Stimulated activated CD8-positive, alpha-beta memory T cell treated with anti-CD3 and anti-CD28 coated beads, Interleukin-4, amount 100 ng/mL, for 1 hour (primary cell): ENCODE data around the gene ADM2.
"Not testable (repeated sequence)": the region's sequence is repeated elsewhere in the genome, so short reads cannot be mapped to it uniquely, and the experiment has no call there.

ENCODE experiments used
- DNase-seq, 2 donors: peaks; one replicate each; pipeline ENCODE4 v3.0.0-alpha.2; 2020; ENCODE audit warnings: low read depth in 2 of 2, low spot score in 1 of 2

ADM2 gene

GRCh38 chr22:50505276-50505775 is 24.0 kb downstream of the ADM2 start:
- no peak for DNase-seq

- no peak for DNase-seq
Observed at GRCh38 chr22:50505776-50506610, 24.6 kb downstream of the ADM2 start.

GRCh38 chr22:50506611-50507420 is 25.5 kb downstream of the ADM2 start:
- no peak for DNase-seq

- peak; percentile 85 to 89 for DNase-seq
Observed at GRCh38 chr22:50507421-50507990, 26.2 kb downstream of the ADM2 start, which contains the start of gene LMF2. TSS of gene LMF2 (minus strand) at chr22:50507702. CDS start at chr22:50507675, 27 bp downstream.

- peak; percentile 97 to 98 for DNase-seq
Observed at GRCh38 chr22:50507991-50508884, 26.9 kb downstream of the ADM2 start, which contains the start of gene NCAPH2. TSS of gene NCAPH2 (plus strand) at chr22:50508224. CDS start at chr22:50508338, 114 bp downstream.

- DNase-seq = no peak
Observed at GRCh38 chr22:50508897-50509296, 27.6 kb downstream of the ADM2 start.

GRCh38 chr22:50513175-50513574 is 31.8 kb downstream of the ADM2 start:
- DNase-seq = no peak

GRCh38 chr22:50516068-50516467 is 34.7 kb downstream of the ADM2 start:
- no peak for DNase-seq

- DNase-seq = no peak
Observed at GRCh38 chr22:50516891-50517290, 35.5 kb downstream of the ADM2 start.

GRCh38 chr22:50517495-50518260 is 36.3 kb downstream of the ADM2 start:
- no peak for DNase-seq

GRCh38 chr22:50518606-50519005 is 37.3 kb downstream of the ADM2 start:
- DNase-seq = no peak

GRCh38 chr22:50519151-50519550 is 37.8 kb downstream of the ADM2 start:
- DNase-seq = no peak

GRCh38 chr22:50520184-50520583 is 38.8 kb downstream of the ADM2 start:
- DNase-seq = not testable (repeated sequence)

- DNase-seq = no peak
Observed at GRCh38 chr22:50520826-50521453, 39.6 kb downstream of the ADM2 start.

- DNase-seq = no peak
Observed at GRCh38 chr22:50521710-50522109, 40.4 kb downstream of the ADM2 start.

- DNase-seq = no peak
Observed at GRCh38 chr22:50522208-50522805, 41.0 kb downstream of the ADM2 start.

- no peak for DNase-seq
Observed at GRCh38 chr22:50522806-50523438, 41.6 kb downstream of the ADM2 start.

GRCh38 chr22:50523458-50523805 is 42.1 kb downstream of the ADM2 start:
- DNase-seq = no peak
